ENCODE data around the gene KDM4B. TPM values are rescaled to one million over a fixed set of nuclear protein-coding genes. Genes with fewer than 3 reads are reported as not detected.

The KDM4B gene
- total and polyA plus RNA-seq, 9 of the 15 experiments (the other 6 are each of a cell fraction or from before 2014, with no cell fraction given), result 0.21 to 29.9 (median 7.3) TPM

GRCh38 chr19:5127717-5128116 lies 158.8 kb downstream of the KDM4B start:
- peak overlapping the region in 1 of 2 experiments; percentile 88; a peak in 3 of 4 replicates for H3K9ac ChIP-seq (ENCODE audit: insufficient read depth in 1 of 2, low read depth in 2 of 2, low read length in 2 of 2)

GRCh38 chr19:5128251-5128935 lies 159.5 kb downstream of the KDM4B start:
- peaks cover 26 to 76% of the 10 kb centered on the region in 2 experiments for H3K4me1 ChIP-seq (replicated peaks in 1 of 2; ENCODE audit: control insufficient read depth in 2 of 2, insufficient read depth in 2 of 2, low read length in 2 of 2)
- H3K79me2 ChIP-seq (ENCODE audit: control insufficient read depth, insufficient read depth, low read length), result no peaks in the 10 kb centered on the region
- peak; percentile 91 for ATAC-seq
- TF ChIP-seq CBX2 (IDR thresholded peaks at IDR 0.05; ENCODE audit: insufficient read depth, low read length, poor library complexity, severe bottlenecking) (no peak), SETDB1 (IDR thresholded peaks at IDR 0.05; ENCODE audit: low read length) (no peak), ZNF140 (CRISPR knock-in tag; IDR thresholded peaks at IDR 0.05) (no peak), FOXJ2 (tag; IDR thresholded peaks at IDR 0.05) (0 out of 2 replicates have a peak, but pooled peaks have one; percentile 59), MEF2A (IDR thresholded peaks at IDR 0.05; ENCODE audit: control insufficient read depth, low read depth, low read length) (no peak), TEAD4 (IDR thresholded peaks at IDR 0.05; ENCODE audit: low read length) (peak; percentile 57; the same call in 1 of the 2 replicates), TEAD4 (CRISPR knock-in tag; IDR thresholded peaks at IDR 0.05; ENCODE audit: borderline replicate concordance) (no peak), NR2F6 (CRISPR knock-in tag; IDR thresholded peaks at IDR 0.05) (no peak), PTRF (tag; IDR thresholded peaks at IDR 0.05) (no peak), SAP30 (IDR thresholded peaks at IDR 0.05; ENCODE audit: borderline replicate concordance, insufficient read depth, low read depth, low read length, poor library complexity, severe bottlenecking) (no peak), ZFX (CRISPR knock-in tag; IDR thresholded peaks at IDR 0.05) (no peak), KDM4B (IDR thresholded peaks at IDR 0.05; ENCODE audit: borderline replicate concordance in 2 of 2, low read depth in 1 of 2) (0 out of 4 replicates have a peak, but pooled peaks of 1 of the 2 experiments have one; percentile 30), ATF7 (IDR thresholded peaks at IDR 0.05) (no peak), BRD9 (IDR thresholded peaks at IDR 0.05; ENCODE audit: low read depth, partially characterized antibody) (no peak), NBN (IDR thresholded peaks at IDR 0.05; ENCODE audit: low read depth) (no peak)

More at GRCh38 chr19:5127717-5128116, 158.8 kb downstream of the KDM4B start:
- no peak overlapping the region; the same call in 2 of the 3 replicates for H3K27ac ChIP-seq (ENCODE audit: extremely low read depth, low read depth, low read length)
- CTCF ChIA-PET (ENCODE audit: low intra/inter-chr PET ratio), result no interaction called here
- TF ChIP-seq NFXL1 (CRISPR knock-in tag; IDR thresholded peaks at IDR 0.05), result no peak
- TF ChIP-seq BMI1 (IDR thresholded peaks at IDR 0.05; ENCODE audit: low read length), result no peak
- no peaks in the 10 kb centered on the region for H4K20me1 ChIP-seq (replicated peaks; ENCODE audit: control insufficient read depth, insufficient read depth, low read length)
- intact Hi-C loops (cut with micrococcal nuclease) (no loop called here), in situ Hi-C loops (cut with MboI) (no loop called here)
- ATAC-seq (peak; percentile 4; the same call in 2 of the 3 replicates), DNase-seq (ENCODE audit: extremely low read depth in 1 of 4, low spot score in 3 of 4) (no peak), FAIRE-seq (no peak)
- H3K9me3 ChIP-seq (replicated peaks; ENCODE audit: control insufficient read depth, insufficient read depth, low read depth, low read length), result no peaks in the 10 kb centered on the region
- H3K36me3 ChIP-seq (ENCODE audit: control insufficient read depth, insufficient read depth, low read length), result peaks cover 7% of the 10 kb centered on the region; the same call in 2 of the 3 replicates
- H2AFZ ChIP-seq (ENCODE audit: low read depth, low read length), result no peak overlapping the region
- H3K27me3 ChIP-seq (ENCODE audit: control insufficient read depth in 2 of 2, insufficient read depth in 2 of 2, low read length in 2 of 2), result no peaks in the 10 kb centered on the region
- H3K4me1 ChIP-seq (replicated peaks in 1 of 2; ENCODE audit: control insufficient read depth in 2 of 2, insufficient read depth in 2 of 2, low read length in 2 of 2), result peaks cover 26 to 76% of the 10 kb centered on the region in 2 experiments
- H3K79me2 ChIP-seq (ENCODE audit: control insufficient read depth, insufficient read depth, low read length), result no peaks in the 10 kb centered on the region
- no peak overlapping the region for H3K4me3 ChIP-seq
- H3K4me2 ChIP-seq (ENCODE audit: insufficient read depth, low read length), result no peak overlapping the region
- POLR2A ChIA-PET, result no interaction called here
- WGBS (ENCODE audit: insufficient coverage, low coverage, missing lambda C conversion rate), result 73% methylated on average over 11 of the region's 12 CpGs
- no TSS peak for BruUV-seq (replicated peaks)
- no peaks in the 10 kb centered on the region for H3K9me1 ChIP-seq (ENCODE audit: control insufficient read depth, insufficient read depth, low read length)

More at GRCh38 chr19:5128251-5128935, 159.5 kb downstream of the KDM4B start:
- Histone ChIP-seq H3K4me2 (ENCODE audit: insufficient read depth, low read length) (peak overlapping the region; percentile 62), H4K20me1 (replicated peaks; ENCODE audit: control insufficient read depth, insufficient read depth, low read length) (no peaks in the 10 kb centered on the region), H3K9ac (ENCODE audit: insufficient read depth in 1 of 2, low read depth in 2 of 2, low read length in 2 of 2) (peak overlapping the region; percentile 30 to 88; a peak in 3 of 4 replicates), H2AFZ (ENCODE audit: low read depth, low read length) (0 out of 2 replicates have a peak overlapping the region, but pooled peaks have one; percentile 2), H3K27me3 (ENCODE audit: control insufficient read depth in 2 of 2, insufficient read depth in 2 of 2, low read length in 2 of 2) (no peaks in the 10 kb centered on the region), H3K4me3 (no peak overlapping the region), H3K9me1 (ENCODE audit: control insufficient read depth, insufficient read depth, low read length) (no peaks in the 10 kb centered on the region), H3K9me3 (replicated peaks; ENCODE audit: control insufficient read depth, insufficient read depth, low read depth, low read length) (no peaks in the 10 kb centered on the region), H3K36me3 (ENCODE audit: control insufficient read depth, insufficient read depth, low read length) (peaks cover 5% of the 10 kb centered on the region; the same call in 1 of the 3 replicates), H3K27ac (ENCODE audit: extremely low read depth, low read depth, low read length) (no peak overlapping the region; the same call in 2 of the 3 replicates)
- ChIA-PET CTCF (ENCODE audit: low intra/inter-chr PET ratio) (no interaction called here), POLR2A (interaction anchor here (0.5 to 1.1 kb wide), 4 partner anchors 63 to 189 kb away, joined by 3 to 4 read pairs (median 3); partner anchors contain the start of gene KDM4B)
- no TSS peak for BruUV-seq (replicated peaks)
- in situ Hi-C loops (cut with MboI), result no loop called here
- peak; percentile 93 for FAIRE-seq
- intact Hi-C loops (cut with micrococcal nuclease), result no loop called here
- DNase-seq (ENCODE audit: extremely low read depth in 1 of 4, low spot score in 3 of 4), result peak; percentile 90 to 94 (median 92)
- WGBS (ENCODE audit: insufficient coverage, low coverage, missing lambda C conversion rate), result 22% methylated on average over 21 of the region's 25 CpGs
